NCI-H2081 treated with DMSO at 0.1 percent for 48 hours (cell line): ENCODE measurements around the gene ABL2.

Experiments used
- DNase-seq: peaks from one replicate; lab custom pipeline; 2025; lab: John Stamatoyannopoulos, UW

ABL2 gene

DNA sequence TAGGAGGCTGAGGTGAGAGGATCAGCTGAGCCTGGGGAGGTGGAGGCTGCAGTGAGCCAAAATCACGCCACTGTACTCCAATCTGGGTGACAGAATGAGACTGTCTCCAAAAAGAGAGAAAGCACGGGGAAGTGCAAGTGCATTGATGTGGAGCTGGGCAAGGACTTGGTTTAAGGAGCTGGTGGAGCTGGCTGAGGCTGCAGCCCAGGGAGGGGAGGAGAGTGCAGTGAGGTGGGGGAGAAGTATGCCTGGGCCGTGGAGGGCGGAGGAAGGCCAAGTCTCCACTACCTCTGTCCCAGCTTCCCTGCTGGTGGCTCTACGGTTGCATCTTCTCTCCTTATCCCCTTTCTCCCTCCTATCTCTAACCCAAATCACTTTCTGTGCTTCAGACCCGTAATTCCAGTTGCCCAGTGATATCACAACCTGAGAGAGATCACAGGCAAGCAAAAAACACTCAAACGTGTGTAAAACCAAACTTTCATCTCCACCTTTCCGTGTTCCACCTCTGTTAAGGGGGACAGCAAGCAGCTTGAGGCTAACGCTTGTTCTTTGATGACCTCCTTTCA lies 136.5 kb downstream of the ABL2 start:
- DNase-seq = no peak

- no peak for DNase-seq
These were observed 137.7 kb downstream of the ABL2 start for GRCh38 chr1:179091691-179092165.

DNA sequence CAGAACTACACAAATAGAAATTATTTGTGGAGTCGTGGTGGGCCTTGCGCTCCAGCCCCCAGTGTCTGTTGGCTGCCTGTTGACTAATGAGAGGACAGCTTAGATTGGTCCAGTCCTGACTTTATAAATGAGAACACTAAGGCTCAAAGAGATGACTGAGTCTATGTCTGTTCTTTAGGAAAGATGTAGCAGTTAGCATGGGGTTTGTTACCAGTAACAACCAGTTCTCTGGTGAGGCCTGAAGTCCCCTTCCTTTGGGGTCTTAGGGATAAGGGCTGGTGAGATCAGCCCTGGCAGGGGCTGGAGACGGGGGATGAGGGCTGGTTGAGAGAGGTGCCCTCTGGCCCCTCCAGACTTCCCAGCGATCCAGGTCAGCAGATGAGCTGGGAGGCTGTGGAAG lies 138.6 kb downstream of the ABL2 start:
- DNase-seq = no peak

GRCh38 chr1:179090522-179090921 lies 139.0 kb downstream of the ABL2 start:
- DNase-seq = no peak

GRCh38 chr1:179089827-179090482 lies 139.5 kb downstream of the ABL2 start:
- DNase-seq = no peak

GRCh38 chr1:179087665-179088064 lies 141.8 kb downstream of the ABL2 start:
- DNase-seq = no peak

- DNase-seq = no peak
These were observed 145.9 kb downstream of the ABL2 start for GRCh38 chr1:179083533-179083932.

- DNase-seq = no peak
These were observed 146.5 kb downstream of the ABL2 start for GRCh38 chr1:179082999-179083335.

DNA sequence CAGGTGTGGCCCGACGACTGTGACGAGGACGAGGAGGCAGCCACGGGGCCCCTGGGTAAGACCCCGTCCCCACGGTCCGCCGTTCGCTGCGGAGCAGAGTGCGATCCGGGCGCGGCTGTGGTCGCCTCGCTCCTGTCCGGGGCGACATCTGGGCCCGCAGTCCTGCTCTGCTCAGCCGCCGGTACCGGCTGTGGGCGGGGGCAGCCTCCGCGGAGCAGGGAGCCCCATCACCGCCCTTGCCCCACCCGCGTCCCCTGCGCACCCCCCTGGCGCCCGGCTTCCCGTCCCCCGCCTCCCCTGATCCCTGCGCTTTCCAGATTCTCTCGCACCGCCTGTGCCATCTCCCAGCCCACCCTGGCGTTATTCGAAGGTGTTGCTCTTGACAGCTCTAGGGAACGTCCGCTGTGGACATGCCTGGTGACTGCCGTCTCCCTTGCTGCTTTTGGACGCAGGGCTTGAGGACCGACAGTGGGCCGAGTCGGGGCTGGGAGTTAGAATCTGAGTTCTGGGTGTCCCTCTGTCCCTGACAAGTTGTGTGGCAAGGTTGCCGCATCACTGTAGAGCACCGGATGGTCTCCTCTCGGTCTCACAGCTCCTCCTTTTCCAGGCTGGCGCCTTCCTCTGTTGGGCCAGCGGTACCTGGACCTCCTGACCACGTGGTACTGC lies 147.0 kb downstream of the ABL2 start:
- DNase-seq = no peak

DNA sequence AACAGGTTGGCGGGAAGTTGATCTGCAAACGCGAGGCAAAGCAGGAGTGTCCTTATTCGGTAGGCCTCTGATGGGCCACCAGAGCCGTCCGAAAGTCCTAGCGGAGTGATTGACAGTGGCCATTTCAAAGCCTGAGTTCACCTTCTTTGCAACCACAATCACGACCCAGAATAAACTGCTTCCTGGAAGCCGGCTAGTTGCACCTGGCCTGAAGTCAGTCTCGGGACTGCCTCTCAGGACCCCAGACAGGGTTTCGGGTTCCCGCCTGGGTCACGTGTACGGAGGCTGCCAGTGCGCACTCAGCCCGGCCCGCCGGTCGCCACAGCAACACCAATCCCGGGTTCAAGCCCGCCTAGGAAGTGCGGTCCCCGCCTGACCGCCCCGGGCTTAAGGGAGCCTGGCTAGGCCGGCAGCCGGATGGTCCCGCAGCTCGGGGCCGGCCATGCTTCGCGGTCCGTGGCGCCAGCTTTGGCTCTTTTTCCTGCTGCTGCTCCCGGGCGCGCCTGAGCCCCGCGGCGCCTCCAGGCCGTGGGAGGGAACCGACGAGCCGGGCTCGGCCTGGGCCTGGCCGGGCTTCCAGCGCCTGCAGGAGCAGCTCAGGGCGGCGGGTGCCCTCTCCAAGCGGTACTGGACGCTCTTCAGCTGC lies 147.7 kb downstream of the ABL2 start, which contains the start of gene TOR3A:
Gene TOR3A (plus strand): TSS at position 384 of the 646 bp plus-strand sequence. CDS start 59 bp downstream, at position 443.
- peak; percentile 71 for DNase-seq

DNA sequence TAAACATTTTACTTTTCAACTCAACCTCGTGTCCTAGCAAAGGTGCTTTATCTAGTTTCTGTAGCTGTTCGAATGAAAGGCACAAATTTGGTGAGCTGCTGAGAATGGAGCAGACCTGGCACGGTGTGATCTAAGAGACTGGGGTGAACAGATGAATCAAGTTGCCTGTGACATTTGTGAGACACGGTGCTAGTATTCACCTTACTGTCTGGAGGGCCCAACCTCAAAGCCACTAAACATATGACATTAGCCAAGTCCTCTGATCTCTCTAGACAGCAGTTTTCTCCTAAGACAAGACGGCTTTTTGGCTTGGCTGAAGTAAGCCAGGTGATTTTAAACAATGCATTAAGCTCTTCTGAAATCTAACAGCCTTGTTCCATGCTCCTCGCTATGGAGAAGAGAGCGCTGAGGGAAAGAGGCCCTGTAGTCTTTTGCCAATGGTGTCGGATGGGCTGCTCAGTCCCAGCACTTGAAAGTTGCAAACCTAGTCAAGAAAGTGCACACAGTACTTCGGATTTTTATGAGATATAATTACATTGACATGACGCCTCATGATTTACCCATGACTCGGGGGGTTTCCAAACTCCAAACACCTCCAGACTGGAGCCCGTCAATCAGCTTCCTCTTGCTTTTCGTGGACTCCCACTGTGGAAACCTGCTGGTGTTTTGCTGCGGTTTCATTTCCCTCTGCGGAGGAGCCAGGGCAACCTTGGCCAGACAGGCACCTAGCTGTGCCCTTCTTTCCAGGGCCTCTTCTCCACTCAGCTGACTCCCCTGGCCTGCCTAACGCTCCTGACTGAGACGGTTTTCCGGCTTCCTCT lies 148.4 kb downstream of the ABL2 start:
- no peak for DNase-seq

DNA sequence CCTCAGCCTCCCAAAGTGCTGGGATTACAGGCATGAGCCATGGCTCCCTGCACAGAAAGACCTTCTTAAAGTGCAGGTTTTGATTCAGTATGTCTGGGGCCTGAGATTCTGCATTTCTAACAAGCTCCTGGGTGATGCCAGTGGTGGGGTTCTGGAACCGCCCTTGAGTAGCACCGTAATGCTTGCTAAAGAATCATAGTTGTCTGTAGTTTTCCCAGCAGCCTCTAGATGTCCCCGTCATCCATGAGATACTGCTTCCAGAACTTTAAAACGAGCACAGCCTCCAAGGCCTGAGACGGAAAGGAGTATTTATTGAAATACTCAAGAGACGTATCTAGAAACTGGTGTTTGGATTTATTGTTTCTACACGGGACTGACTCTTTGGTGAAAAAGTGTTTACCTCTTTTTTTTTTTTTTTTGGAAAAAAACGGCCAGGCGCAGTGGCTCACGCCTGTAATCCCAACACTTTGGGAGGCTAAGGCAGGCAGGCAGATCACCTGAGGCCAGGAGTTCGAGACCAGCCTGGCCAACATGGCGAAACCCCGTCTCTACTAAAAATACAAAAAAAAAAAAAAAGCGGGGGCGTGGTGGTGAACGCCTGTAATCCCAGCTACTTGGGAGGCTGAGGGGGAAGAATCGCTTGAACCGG lies 150.2 kb downstream of the ABL2 start:
- DNase-seq = peak; percentile 22

DNA sequence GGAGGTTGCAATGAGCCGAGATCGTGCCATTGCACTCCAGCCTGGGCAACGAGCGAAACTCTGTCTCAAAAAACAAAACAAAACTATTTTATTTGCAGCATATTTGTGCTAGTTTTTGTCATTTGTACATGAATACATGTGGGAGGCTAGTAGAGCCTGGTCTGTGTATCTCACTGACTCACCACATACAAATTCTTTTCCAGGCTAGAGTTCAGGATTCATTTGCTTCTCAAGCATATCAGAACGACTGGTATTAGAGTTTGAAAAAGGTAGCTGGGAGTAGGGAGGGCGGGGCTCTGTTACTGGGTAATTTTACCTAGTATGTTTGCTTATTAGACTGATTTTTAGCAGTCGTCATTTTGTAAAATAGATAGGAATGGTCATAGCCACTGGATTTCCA lies 152.1 kb downstream of the ABL2 start:
- no peak for DNase-seq

DNA sequence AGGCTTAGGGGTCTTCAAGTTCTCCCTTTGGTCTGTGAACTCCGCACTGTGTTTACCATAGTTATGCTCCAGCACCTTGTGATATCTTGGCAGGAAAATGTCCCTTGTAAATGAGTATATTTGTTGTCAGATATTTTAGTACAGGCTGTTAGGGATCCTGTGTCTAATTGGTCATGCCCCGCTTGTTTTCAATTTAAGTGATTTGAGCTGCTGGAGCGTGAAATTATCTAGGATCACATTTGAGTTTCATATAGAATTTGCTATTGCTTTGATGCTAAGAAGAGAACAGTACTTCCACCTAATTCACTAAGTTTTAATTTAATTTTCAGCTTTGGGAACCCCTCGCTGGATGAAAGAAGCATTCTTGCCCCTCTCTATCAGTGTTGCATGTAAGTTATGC lies 163.0 kb downstream of the ABL2 start:
- no peak for DNase-seq

- DNase-seq = no peak
These were observed 167.9 kb downstream of the ABL2 start for GRCh38 chr1:179061360-179062282.

- no peak for DNase-seq
These were observed 170.7 kb downstream of the ABL2 start for GRCh38 chr1:179058487-179059483.

- no peak for DNase-seq
These were observed 173.5 kb downstream of the ABL2 start for GRCh38 chr1:179055937-179056336.

DNA sequence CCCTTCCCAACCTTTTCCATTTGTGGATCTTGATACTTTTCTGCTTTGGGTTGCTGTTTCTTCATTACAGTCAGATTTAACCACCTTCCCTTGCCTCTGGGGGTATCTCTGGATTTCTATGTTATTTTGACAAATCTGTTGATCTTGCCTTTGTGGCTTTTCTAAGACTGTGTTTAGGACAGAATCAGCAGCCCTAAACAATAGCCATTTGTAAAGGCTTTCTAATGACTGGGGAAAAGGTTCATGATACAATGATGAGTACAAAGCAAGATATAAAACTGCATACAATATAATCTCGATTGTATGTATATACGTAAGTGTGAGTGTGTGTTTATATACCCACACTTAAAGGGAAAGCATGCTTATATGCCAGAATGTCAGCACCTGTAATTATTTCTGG lies 176.0 kb downstream of the ABL2 start:
- DNase-seq = no peak

GRCh38 chr1:179052776-179053175 lies 176.7 kb downstream of the ABL2 start:
- no peak for DNase-seq
